ENCODE results near the gene ECI2. TPM values are rescaled to one million over a fixed set of nuclear protein-coding genes. Genes with fewer than 3 reads are reported as not detected.

The ECI2 gene
- total and polyA plus RNA-seq, 9 donors, result 52.0 to 141 (median 67.1) TPM

DNA sequence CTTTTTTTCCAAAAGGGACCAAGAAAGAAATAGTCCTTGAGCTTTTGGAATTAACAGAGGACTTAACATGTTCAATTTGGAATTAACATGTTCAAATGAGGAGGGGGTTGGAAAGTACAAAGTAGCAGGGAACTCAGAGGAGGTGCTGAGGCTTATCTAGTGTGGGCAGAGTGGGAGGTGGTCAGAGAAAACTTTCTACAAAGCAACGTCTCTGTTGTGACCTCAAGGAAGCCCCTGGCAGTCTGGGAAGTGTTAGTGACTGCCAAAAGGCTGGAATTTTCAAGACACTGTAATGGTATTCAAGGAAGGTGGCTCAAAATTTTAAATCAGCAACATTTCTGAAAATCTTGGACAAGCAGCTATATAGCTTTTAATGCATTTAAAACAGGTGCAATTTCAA is 7.3 kb downstream of the ECI2 start:
- H3K27ac ChIP-seq, result no peak overlapping the region
- H3K4me3 ChIP-seq, result no peak overlapping the region
- TF ChIP-seq, protein P1, sequence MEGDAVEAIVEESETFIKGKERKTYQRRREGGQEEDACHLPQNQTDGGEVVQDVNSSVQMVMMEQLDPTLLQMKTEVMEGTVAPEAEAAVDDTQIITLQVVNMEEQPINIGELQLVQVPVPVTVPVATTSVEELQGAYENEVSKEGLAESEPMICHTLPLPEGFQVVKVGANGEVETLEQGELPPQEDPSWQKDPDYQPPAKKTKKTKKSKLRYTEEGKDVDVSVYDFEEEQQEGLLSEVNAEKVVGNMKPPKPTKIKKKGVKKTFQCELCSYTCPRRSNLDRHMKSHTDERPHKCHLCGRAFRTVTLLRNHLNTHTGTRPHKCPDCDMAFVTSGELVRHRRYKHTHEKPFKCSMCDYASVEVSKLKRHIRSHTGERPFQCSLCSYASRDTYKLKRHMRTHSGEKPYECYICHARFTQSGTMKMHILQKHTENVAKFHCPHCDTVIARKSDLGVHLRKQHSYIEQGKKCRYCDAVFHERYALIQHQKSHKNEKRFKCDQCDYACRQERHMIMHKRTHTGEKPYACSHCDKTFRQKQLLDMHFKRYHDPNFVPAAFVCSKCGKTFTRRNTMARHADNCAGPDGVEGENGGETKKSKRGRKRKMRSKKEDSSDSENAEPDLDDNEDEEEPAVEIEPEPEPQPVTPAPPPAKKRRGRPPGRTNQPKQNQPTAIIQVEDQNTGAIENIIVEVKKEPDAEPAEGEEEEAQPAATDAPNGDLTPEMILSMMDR (IDR thresholded peaks at IDR 0.05), result no peak
- no peak for TF ChIP-seq POLR2A (IDR thresholded peaks at IDR 0.05)
- no peak for TF ChIP-seq EP300 (IDR thresholded peaks at IDR 0.05)
- intact Hi-C loops (cut with DNase I), result no loop called here
- H3K9me3 ChIP-seq, result no peaks in the 10 kb centered on the region
- 0 to 9% (median 6%) methylated on average over 1 of the region's 1 CpG for WGBS, 3 donors
- H3K36me3 ChIP-seq, result no peaks in the 10 kb centered on the region
- H3K27me3 ChIP-seq, result no peaks in the 10 kb centered on the region
- H3K4me1 ChIP-seq (ENCODE audit: insufficient read depth), result no peaks in the 10 kb centered on the region
- no peak for DNase-seq

DNA sequence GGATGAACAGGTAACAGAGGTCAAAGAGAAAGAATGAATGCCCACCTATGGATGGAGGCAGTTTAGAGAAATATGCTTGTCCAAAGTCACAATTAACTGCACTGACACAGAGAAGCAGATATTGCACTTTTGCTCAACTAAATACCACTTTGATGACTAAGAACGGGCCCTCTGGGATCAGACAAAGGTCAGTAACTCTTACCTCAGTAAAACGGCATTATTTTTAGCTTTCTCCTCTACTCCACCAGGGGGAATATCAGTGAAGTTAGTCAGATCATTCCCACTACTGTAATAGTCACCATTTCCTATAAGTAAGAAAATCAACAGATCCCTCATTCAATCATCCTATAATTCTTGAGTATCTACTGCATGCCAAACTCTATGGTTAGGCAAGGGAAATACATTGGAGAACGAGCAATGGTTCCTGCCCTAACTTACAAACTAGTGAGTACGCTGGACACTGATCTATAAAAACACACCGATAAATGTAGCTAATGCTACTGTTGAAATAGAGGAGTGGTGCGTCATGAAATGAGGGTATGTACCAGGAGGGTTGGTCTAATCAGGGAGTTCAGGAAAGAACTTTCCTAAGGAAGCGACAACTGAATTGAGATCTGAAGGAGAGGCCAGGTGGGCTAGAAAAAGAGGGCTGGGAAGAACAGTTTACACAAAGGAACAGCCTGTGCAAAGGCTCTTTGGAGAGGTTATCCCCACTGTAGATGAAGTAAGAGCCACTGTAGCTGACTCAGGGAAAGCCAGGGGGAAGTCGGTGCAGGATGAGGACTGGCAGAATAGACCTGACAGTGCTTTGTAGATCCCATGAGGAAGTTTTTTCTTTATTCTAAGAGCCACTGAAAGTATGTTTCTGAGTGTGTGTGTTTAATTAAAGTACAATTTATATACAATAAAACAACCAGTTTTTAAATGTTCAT is 9.2 kb downstream of the ECI2 start:
- 71 to 74% (median 72%) methylated on average over 8 of the region's 8 CpGs for WGBS, 3 donors
- intact Hi-C loops (cut with DNase I), result no loop called here
- TF ChIP-seq POLR2A (IDR thresholded peaks at IDR 0.05) (no peak), EP300 (IDR thresholded peaks at IDR 0.05) (no peak)
- TF ChIP-seq, protein P1 (IDR thresholded peaks at IDR 0.05), result peak in 2 of 3 donors; percentile 16 to 42
- Histone ChIP-seq H3K9me3 (no peaks in the 10 kb centered on the region), H3K27me3 (no peaks in the 10 kb centered on the region), H3K36me3 (no peaks in the 10 kb centered on the region), H3K27ac (no peak overlapping the region), H3K4me3 (no peak overlapping the region), H3K4me1 (ENCODE audit: insufficient read depth) (no peaks in the 10 kb centered on the region)
- peak in 2 of 5 donors; percentile 23 to 32 for DNase-seq

DNA sequence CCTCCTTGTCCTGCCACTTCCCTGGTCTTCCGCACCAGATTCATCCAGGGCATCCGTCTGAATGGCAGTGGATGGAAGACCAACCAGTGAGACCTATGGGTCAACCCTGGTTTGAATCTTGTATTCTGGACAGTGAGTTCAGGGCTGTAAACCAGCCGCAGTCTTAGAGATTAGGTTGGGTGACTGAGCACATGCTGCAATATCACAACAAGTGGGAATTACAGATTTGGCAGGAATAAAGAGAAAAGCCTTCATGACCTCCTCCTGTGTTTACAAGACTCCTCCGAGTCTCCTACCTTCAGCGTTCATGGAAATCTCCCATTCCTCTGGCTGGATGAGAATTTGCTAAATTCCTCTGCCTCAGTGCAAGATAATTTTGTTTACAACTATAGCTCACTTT is 9.9 kb downstream of the ECI2 start:
- no peak for DNase-seq
- no peak overlapping the region for H3K27ac ChIP-seq
- 27 to 49% (median 37%) methylated on average over 5 of the region's 5 CpGs for WGBS, 3 donors
- intact Hi-C loops (cut with DNase I), result no loop called here
- no peaks in the 10 kb centered on the region for H3K27me3 ChIP-seq
- H3K4me1 ChIP-seq (ENCODE audit: insufficient read depth), result no peaks in the 10 kb centered on the region
- no peaks in the 10 kb centered on the region for H3K9me3 ChIP-seq
- no peaks in the 10 kb centered on the region for H3K36me3 ChIP-seq
- no peak for TF ChIP-seq POLR2A (IDR thresholded peaks at IDR 0.05)
- TF ChIP-seq, protein P1 (IDR thresholded peaks at IDR 0.05), result no peak
- no peak for TF ChIP-seq EP300 (IDR thresholded peaks at IDR 0.05)
- no peak overlapping the region for H3K4me3 ChIP-seq

DNA sequence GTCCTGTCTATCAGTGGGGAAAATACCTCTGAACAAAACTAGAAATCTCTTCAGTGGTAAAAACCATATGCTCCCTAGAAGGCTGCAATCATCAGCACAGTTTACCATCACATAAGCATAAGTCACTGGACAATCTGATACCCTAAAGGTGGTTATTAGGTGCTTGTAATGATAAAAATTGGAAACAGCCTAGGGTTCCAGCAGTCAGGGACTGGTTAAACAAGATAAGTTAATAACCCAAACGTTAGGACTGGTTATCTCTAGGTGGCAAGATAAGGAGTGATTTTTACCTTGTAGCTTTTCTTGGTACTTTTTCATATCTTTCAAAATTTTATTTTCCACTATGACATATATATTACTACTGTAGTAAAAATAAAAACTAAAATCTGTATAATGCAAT is 11.0 kb downstream of the ECI2 start:
- Histone ChIP-seq H3K36me3 (no peaks in the 10 kb centered on the region), H3K4me3 (no peak overlapping the region), H3K27ac (no peak overlapping the region), H3K27me3 (no peaks in the 10 kb centered on the region), H3K4me1 (ENCODE audit: insufficient read depth) (no peaks in the 10 kb centered on the region), H3K9me3 (no peaks in the 10 kb centered on the region)
- intact Hi-C loops (cut with DNase I), result no loop called here
- DNase-seq, result no peak
- TF ChIP-seq, protein P1 (IDR thresholded peaks at IDR 0.05), result no peak
- no peak for TF ChIP-seq POLR2A (IDR thresholded peaks at IDR 0.05)
- TF ChIP-seq EP300 (IDR thresholded peaks at IDR 0.05), result no peak
- 20 to 26% (median 24%) methylated on average over 1 of the region's 1 CpG for WGBS, 3 donors

Measured in ovary (tissue), 9 donors.